Fibroblast of villous mesenchyme (primary cell): ENCODE results near the gene POU2F1. TPM values are rescaled to one million over a fixed set of nuclear protein-coding genes. Genes with fewer than 3 reads are reported as not detected.

Source experiments
- DNase-seq: peaks from one replicate; pipeline ENCODE4 v3.0.0-alpha.2; 2010; ENCODE audit warnings: low read depth
- H3K4me3 ChIP-seq: 2 replicates; pipeline ENCODE4 v1.5.1; 2011; ENCODE audit warnings: low read depth, mild to moderate bottlenecking, low read length
- total RNA-seq: library from RNA; depleted of rRNA; stranded (reverse); fragments of >200 nt; gene quantifications from 2 replicates; pipeline ENCODE4 v1.2.3, GENCODE V29; 2012
- TF ChIP-seq, protein P1 (sequence below): IDR thresholded peaks from 2 replicates; pipeline ENCODE4 v1.5.1; 2012; ENCODE audit warnings: low read depth, mild to moderate bottlenecking, low read length; ENCODE audit not compliant: insufficient read depth

POU2F1 gene
- total RNA-seq, 1 donor: 6.9 TPM

DNA sequence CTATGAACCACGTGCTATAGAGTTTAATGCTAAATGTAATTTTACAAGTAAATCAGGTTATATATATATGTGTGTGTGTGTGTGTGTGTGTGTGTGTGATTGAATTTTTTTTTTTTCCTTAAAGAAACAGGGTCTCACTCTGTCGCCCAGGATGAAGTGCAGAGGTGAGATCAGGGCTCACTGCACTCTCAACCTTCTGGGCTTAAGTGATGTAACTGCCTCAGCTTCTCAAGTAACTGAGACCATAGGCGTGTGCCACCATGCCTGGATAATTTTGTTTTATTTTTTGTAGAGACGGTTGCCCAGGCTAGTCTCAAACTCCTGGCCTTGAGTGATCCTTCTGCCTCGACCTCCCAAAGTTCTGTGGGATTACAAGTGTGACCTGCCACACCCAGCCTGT, 26.3 kb downstream of the POU2F1 start:
- TF ChIP-seq, protein P1, sequence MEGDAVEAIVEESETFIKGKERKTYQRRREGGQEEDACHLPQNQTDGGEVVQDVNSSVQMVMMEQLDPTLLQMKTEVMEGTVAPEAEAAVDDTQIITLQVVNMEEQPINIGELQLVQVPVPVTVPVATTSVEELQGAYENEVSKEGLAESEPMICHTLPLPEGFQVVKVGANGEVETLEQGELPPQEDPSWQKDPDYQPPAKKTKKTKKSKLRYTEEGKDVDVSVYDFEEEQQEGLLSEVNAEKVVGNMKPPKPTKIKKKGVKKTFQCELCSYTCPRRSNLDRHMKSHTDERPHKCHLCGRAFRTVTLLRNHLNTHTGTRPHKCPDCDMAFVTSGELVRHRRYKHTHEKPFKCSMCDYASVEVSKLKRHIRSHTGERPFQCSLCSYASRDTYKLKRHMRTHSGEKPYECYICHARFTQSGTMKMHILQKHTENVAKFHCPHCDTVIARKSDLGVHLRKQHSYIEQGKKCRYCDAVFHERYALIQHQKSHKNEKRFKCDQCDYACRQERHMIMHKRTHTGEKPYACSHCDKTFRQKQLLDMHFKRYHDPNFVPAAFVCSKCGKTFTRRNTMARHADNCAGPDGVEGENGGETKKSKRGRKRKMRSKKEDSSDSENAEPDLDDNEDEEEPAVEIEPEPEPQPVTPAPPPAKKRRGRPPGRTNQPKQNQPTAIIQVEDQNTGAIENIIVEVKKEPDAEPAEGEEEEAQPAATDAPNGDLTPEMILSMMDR: no peak
- no peak for DNase-seq

DNA sequence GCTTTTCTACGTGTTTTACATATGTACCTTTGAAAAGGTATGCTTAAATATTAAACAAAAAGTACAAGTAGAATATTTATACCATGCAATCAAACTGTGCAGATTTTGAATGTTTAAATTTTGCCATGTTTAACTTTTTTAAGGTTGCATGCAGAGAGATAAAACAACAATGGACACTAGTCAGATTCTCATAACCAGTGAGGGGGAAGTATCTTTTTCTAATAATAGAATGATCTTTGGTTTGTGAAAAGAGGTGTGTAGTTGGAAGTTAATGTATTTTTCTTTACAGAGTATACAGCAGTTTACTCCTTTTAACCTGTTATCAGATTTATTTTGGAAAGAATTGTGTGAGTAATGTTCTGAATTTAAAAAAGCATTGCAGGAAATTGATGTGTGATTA, 27.1 kb downstream of the POU2F1 start:
- TF ChIP-seq, protein P1: no peak
- H3K4me3 ChIP-seq: no peak overlapping the region
- no peak for DNase-seq

More for the DNA sequence above, 26.3 kb downstream of the POU2F1 start:
- no peak overlapping the region for H3K4me3 ChIP-seq

DNA sequence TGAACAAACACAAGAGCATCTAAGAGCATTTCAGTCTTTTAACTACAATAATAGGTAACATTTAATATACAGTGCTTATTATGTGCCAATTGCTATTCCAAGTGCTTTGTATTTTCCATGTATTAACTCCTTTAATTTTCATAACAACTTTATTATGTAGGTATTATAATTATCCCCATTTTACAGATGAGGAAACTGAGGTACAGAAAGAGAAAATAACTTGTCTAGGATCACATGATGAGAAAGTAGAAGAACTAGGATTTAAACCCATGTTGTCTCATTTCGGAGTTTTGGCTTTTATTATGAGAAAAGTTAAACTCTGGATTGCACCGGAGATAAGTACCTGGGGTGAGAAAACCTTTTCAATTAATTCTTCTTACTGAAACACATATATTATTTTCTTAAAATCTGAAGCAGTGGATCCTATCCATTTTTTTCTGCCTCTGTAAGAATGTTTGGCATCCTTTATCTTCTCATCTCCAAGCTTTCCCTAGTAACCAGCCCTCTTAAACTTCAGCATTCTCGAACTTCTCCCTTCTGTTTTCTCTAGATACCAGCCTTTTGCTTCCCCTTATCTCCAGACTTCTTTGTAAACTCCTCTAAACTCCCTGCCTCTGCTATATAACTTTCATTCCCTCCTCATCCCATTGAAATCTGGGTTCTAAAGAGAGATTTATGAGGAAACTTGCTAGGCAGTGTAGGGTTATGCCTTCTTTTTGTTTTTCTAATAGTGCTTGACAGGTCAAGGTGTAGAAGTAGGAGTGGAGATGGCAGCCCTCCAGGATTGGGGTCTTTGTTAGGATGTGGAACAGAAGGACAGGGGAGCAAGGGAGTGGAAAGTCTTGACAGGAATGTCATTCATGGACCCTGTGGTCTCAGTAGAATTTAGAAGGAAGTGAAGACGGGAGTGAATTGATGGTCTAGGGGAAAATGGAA, 28.3 kb downstream of the POU2F1 start:
- TF ChIP-seq, protein P1: no peak
- no peak overlapping the region for H3K4me3 ChIP-seq
- DNase-seq: no peak

DNA sequence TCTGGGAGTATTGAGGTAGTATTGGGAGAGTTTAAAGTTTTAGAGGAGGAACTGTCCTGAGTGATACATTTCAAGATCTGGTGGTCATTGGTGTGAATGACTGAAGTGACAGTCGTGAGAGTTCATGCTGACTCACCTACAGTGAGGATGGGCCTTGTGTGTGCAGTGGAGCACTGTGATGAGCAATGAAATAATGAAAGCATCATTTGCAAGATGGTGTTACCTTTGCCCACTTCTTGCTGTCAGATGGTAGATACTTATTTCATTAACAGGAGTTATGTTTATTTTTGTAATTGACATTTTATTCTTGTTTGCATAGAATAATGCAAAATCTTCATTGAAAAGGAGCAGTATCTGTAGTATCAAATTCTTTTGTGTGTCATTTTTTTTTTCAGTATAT, 29.0 kb downstream of the POU2F1 start:
- TF ChIP-seq, protein P1: no peak
- DNase-seq: no peak

DNA sequence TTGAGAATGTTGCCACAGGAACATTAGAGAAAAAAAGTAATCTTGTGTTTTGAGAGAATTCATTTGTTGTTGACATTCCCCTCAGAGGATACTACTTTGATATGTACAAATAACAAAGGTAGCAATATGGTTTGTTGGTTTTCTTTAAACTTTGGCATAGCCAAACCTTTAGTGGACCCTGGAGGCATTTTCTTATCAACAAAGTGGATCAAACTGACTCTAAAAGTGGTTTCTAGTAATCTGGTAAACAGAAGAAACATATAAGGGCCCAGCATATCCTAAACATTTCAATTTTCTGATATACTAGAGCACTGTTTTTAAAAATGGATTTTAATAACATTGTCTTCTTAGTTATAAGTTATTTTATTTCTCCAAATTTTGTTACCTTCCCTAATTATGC, 29.8 kb downstream of the POU2F1 start:
- no peak for DNase-seq
- TF ChIP-seq, protein P1: no peak
- no peak overlapping the region for H3K4me3 ChIP-seq

More for the DNA sequence above, 29.0 kb downstream of the POU2F1 start:
- H3K4me3 ChIP-seq: no peak overlapping the region

DNA sequence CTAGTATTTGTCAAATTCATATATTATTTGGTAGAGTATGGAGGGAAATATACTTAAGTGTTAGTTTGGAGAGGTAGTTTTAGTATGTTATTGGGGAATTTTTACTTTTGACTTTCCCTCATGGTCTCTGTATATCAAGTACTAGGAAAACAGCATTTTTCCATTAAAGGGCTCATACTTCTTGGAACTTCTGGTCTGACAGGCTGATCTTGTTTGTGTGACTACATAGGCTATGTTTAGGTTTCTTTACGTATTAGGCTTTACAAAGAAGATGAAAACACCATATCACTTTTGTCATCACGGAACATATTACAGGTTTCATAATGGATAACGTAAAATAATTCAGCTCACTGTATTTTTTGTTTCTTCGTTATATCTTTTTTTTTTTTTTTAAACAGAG, 30.8 kb downstream of the POU2F1 start:
- no peak for DNase-seq
- TF ChIP-seq, protein P1: no peak
- no peak overlapping the region for H3K4me3 ChIP-seq

DNA sequence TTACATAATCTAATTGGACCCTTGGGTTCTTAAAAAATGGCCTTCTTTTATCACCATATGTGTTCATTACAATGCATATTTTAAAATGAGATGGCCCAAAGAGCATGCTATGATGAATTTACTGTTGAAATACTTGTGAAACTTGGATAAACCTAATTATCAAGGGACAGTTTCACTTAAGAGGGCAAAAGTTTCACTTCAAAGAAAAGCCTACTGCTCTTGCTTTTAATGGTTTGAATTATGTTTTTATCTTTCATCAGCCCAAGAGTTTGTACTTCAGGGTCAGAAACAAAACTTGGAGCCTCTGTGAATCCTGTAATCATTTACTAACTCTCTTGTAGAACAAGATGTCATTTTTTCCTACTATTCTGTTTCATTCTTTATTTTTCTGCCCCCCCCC, 32.3 kb downstream of the POU2F1 start:
- no peak overlapping the region for H3K4me3 ChIP-seq
- no peak for DNase-seq
- TF ChIP-seq, protein P1: no peak
